Measurements from ENCODE around the gene SLC37A3.

Gene SLC37A3

GRCh38 chr7:140333223-140333622 lies 65.1 kb downstream of the SLC37A3 start:
- DNase-seq (ENCODE audit: low spot score) = no peak

DNA sequence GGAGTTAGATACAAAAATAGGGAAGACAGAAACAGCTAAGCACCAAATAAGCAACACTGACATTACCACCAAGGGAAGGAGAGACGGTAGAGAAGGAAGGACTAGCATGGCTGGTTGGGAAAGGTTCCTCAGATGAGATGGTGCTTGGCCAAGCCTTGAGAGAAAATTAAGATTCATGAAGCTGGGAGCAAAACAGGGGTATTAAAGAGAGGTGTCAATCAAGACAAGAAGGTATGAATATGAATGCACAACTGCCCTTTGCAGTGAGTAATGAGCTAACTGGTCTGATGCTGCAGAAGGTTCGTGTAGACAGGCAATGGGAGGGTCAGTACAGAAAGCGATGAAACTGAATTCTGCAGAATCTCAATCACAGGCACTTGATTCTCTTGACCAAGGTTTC lies 67.7 kb downstream of the SLC37A3 start:
- DNase-seq (ENCODE audit: low spot score) = no peak
- Histone ChIP-seq H3K27ac (peak overlapping the region; percentile 51 to 72), H3K4me3 (peak overlapping the region; percentile 55)
- TF ChIP-seq, protein P1, sequence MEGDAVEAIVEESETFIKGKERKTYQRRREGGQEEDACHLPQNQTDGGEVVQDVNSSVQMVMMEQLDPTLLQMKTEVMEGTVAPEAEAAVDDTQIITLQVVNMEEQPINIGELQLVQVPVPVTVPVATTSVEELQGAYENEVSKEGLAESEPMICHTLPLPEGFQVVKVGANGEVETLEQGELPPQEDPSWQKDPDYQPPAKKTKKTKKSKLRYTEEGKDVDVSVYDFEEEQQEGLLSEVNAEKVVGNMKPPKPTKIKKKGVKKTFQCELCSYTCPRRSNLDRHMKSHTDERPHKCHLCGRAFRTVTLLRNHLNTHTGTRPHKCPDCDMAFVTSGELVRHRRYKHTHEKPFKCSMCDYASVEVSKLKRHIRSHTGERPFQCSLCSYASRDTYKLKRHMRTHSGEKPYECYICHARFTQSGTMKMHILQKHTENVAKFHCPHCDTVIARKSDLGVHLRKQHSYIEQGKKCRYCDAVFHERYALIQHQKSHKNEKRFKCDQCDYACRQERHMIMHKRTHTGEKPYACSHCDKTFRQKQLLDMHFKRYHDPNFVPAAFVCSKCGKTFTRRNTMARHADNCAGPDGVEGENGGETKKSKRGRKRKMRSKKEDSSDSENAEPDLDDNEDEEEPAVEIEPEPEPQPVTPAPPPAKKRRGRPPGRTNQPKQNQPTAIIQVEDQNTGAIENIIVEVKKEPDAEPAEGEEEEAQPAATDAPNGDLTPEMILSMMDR (IDR thresholded peaks at IDR 0.05) = no peak

More at GRCh38 chr7:140333223-140333622, 65.1 kb downstream of the SLC37A3 start:
- H3K27ac ChIP-seq = no peak overlapping the region
- no peak overlapping the region for H3K4me3 ChIP-seq
- TF ChIP-seq, protein P1 (IDR thresholded peaks at IDR 0.05) = no peak

DNA sequence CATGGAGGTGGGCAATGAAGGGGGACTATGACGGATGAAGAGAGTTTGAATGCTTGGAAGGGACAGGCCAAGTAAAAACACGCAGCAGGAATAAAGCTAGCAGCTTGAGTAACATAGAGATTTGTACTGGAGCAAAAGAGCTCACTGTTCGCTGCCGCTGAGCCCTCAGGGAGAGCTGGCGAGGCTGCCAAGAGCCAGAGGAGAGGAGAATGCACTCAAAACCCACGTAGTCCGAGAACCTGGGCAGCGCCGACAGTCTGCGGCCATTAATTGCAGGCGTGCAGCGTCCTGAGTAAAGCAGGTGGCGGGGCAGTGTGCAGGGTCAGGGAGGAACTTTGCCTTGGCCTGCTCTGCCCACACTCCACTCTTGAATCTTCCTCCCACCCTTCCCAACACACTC lies 68.2 kb downstream of the SLC37A3 start:
- DNase-seq (ENCODE audit: low spot score) = no peak
- Histone ChIP-seq H3K4me3 (peak overlapping the region; percentile 55), H3K27ac (peak overlapping the region; percentile 51 to 72)
- TF ChIP-seq, protein P1 (IDR thresholded peaks at IDR 0.05) = no peak

DNA sequence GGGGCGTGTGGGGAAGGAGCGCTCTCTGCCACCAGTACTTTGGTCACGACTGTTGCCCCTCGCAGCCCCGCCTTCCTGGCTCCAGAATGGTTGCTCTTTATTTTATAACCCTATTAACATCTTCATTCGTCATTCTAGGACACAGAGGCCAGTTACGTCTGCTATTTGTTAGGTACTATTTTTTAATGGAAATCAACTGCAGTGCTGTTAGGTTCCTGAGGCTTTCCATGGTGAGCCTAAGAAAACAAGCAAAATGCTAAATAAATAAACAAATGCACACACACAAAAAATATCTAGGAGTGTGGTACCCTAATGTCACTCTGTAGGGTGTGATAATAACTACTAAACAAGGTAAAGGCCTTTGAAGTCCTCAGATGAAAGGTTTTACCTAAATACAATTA lies 71.1 kb downstream of the SLC37A3 start:
- H3K4me3 ChIP-seq = no peak overlapping the region
- H3K27ac ChIP-seq = no peak overlapping the region
- TF ChIP-seq, protein P1 (IDR thresholded peaks at IDR 0.05) = no peak
- no peak for DNase-seq (ENCODE audit: low spot score)

- TF ChIP-seq, protein P1 (IDR thresholded peaks at IDR 0.05) = peak; percentile 59
- H3K4me3 ChIP-seq = peak overlapping the region; percentile 29
- no peak overlapping the region for H3K27ac ChIP-seq
These were observed 72.0 kb downstream of the SLC37A3 start for GRCh38 chr7:140326116-140326928.

DNA sequence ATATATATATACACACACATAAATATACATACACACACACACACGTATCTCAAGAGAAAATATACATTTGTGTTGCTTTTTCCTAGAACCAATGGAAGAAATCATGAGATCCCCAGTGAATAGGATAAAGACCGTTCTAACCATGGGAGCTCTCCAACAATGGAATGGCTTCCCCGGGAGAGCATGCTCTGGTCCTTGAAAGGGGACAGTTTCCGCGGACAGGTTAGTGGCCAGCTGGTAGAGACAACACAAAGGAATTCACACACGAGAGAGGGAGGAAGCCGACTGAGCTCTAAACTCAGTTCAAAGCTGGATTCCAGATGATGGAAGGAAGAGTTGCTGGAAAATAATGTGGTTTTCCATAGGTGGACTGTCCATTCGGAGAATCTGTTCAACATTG lies 72.7 kb downstream of the SLC37A3 start:
- TF ChIP-seq, protein P1 (IDR thresholded peaks at IDR 0.05) = no peak
- H3K27ac ChIP-seq = no peak overlapping the region
- DNase-seq (ENCODE audit: low spot score) = no peak
- no peak overlapping the region for H3K4me3 ChIP-seq

More at GRCh38 chr7:140326116-140326928, 72.0 kb downstream of the SLC37A3 start:
- no peak for DNase-seq (ENCODE audit: low spot score)

DNA sequence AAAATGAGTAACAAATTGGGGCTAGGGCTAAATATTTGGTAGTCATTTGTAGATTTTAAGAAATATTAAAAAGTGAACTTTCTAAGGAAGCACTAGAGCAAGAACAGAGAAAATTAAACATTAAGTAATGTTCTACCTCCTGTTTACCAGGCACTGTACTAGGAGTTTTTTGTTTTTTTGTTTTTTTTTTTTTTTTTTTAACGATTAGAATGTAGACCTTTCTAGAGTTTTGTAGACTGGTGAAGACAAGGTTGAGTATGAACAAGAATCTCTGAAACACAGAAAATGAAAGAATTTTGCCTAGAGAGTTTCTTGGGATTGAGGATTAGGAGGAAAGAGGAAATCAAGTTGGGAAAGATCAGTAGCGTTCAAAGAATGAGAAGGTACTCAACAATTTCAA lies 73.6 kb downstream of the SLC37A3 start:
- no peak overlapping the region for H3K4me3 ChIP-seq
- no peak for DNase-seq (ENCODE audit: low spot score)
- H3K27ac ChIP-seq = no peak overlapping the region
- TF ChIP-seq, protein P1 (IDR thresholded peaks at IDR 0.05) = no peak
